ENCODE data around the gene MAN2A1.

Gene MAN2A1

DNA sequence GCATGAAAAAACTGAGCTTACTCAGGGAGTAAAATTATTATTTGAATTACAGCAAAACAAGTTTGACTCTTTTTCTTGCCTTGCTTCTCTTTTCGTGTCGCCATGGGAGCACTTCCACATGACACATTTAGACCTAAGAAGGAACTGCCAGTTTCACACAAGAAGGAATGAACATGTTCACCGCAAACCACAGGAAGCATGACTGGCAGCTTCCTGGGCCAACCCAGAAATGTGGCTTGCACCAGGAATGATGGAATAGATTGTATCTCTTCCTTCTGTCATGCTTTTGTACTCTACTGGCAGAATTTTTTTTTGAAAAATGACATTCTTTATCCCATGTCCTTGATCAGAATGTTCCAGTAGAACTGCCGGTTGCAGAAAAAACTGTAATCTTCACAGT is 32.9 kb upstream of the MAN2A1 start:
- no peak for DNase-seq (ENCODE audit: low spot score)
- TF ChIP-seq, protein P1, sequence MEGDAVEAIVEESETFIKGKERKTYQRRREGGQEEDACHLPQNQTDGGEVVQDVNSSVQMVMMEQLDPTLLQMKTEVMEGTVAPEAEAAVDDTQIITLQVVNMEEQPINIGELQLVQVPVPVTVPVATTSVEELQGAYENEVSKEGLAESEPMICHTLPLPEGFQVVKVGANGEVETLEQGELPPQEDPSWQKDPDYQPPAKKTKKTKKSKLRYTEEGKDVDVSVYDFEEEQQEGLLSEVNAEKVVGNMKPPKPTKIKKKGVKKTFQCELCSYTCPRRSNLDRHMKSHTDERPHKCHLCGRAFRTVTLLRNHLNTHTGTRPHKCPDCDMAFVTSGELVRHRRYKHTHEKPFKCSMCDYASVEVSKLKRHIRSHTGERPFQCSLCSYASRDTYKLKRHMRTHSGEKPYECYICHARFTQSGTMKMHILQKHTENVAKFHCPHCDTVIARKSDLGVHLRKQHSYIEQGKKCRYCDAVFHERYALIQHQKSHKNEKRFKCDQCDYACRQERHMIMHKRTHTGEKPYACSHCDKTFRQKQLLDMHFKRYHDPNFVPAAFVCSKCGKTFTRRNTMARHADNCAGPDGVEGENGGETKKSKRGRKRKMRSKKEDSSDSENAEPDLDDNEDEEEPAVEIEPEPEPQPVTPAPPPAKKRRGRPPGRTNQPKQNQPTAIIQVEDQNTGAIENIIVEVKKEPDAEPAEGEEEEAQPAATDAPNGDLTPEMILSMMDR (IDR thresholded peaks at IDR 0.05; ENCODE audit: extremely low read depth, insufficient read depth, missing control alignments), result no peak

DNA sequence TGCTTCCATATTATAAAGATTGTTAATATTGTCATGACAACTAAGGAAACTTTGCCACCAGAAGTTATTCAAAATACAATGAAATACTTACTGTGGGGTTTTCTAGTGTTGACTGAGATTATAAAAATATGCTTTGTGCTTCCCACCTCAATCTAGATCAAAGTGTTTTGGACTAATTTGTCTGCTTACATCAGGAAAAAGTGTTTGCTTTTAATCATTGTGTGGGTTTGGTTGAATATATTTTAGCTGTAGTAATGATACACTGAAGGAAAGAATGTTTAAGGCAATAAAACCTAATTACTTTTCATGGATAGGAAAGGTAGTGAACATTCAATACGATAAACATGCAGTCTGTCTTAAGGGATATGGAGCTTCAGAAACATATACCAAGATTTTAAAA is 29.8 kb upstream of the MAN2A1 start:
- in situ Hi-C loops (cut with MboI; ENCODE audit: low pct_unique_long_range_greater_than_20kb, low sequenced_read_pairs, unreplicated experiment), result no loop called here
- no peak for DNase-seq (ENCODE audit: low spot score)
- TF ChIP-seq, protein P1 (IDR thresholded peaks at IDR 0.05; ENCODE audit: extremely low read depth, insufficient read depth, missing control alignments), result no peak

More for the DNA sequence above, 32.9 kb upstream of the MAN2A1 start:
- in situ Hi-C loops (cut with MboI; ENCODE audit: low pct_unique_long_range_greater_than_20kb, low sequenced_read_pairs, unreplicated experiment), result no loop called here

DNA sequence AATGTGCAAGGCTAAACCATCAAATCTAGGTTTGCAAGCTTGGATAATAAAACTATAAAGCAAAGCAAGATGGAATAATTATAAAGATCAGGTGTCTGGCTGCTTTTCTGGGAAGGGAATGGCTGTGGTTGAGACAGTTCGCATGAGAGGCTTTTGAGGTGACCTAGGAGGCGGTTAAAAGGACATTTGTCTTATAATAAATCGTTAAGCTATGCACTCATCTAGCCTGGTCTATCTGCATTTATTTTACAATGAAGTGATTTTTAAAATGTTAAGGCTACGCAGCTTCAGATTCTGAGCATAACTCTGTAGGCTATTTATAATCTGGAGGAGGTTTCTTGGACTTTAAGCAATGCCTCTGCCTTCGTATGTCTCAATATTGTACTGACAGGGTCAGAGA is 29.4 kb upstream of the MAN2A1 start:
- in situ Hi-C loops (cut with MboI; ENCODE audit: low pct_unique_long_range_greater_than_20kb, low sequenced_read_pairs, unreplicated experiment), result no loop called here
- TF ChIP-seq, protein P1 (IDR thresholded peaks at IDR 0.05; ENCODE audit: extremely low read depth, insufficient read depth, missing control alignments), result no peak
- no peak for DNase-seq (ENCODE audit: low spot score)

DNA sequence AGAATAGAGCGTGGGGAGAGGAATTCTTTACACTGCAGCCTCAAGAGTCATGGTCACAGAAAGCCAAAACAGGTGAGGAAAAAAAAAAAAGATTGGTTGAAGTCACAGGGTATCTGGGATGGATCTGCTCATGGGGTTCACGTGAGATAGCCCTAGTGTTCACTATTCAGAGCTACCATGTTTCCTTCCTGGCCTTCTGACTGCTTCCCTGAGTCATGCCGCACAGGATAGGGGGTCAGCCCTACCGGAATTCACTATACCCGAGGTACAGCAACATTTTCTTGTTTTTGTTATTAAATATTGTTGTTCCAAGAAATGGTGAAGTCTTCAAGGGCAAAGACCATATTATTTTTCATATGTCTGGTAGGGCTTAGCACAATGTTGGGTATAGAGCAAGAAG is 21.5 kb upstream of the MAN2A1 start:
- TF ChIP-seq, protein P1 (IDR thresholded peaks at IDR 0.05; ENCODE audit: extremely low read depth, insufficient read depth, missing control alignments), result no peak
- in situ Hi-C loops (cut with MboI; ENCODE audit: low pct_unique_long_range_greater_than_20kb, low sequenced_read_pairs, unreplicated experiment), result no loop called here
- DNase-seq (ENCODE audit: low spot score), result no peak

DNA sequence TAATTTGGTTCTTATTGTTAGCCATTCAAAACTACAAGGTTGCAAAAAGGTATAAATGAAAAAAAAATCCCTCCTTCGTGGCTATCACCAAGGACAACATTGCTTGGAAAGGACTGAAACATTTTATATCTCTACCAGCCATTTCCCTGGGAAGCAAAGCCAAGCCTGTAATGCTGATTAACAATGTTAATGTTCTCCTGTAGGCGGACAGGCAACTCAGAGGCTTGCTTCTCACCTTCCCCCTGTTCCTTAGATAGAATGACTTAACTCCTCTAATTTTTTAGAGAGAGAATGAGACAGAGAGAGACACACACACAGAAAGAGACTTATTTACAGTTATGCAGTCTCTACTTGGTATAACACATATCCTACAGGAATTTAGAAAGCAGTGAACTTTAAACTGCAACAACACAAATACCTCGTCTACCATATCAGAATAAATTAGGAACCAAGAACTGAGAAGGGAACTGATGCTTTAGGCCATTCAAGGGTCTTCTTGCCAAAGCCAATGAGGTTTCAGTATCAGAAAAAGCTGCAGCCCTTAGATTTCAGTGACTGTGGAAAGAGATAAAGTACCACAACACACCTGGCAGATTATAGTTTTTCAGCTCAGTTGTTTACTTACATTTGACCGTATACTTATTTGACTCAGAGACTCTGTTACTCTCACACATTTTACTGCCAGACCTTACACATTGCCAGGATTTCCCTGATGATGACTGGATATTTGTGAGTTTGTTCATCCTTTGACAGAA is 20.9 kb upstream of the MAN2A1 start:
- TF ChIP-seq, protein P1 (IDR thresholded peaks at IDR 0.05; ENCODE audit: extremely low read depth, insufficient read depth, missing control alignments), result no peak
- no peak for DNase-seq (ENCODE audit: low spot score)
- in situ Hi-C loops (cut with MboI; ENCODE audit: low pct_unique_long_range_greater_than_20kb, low sequenced_read_pairs, unreplicated experiment), result no loop called here

DNA sequence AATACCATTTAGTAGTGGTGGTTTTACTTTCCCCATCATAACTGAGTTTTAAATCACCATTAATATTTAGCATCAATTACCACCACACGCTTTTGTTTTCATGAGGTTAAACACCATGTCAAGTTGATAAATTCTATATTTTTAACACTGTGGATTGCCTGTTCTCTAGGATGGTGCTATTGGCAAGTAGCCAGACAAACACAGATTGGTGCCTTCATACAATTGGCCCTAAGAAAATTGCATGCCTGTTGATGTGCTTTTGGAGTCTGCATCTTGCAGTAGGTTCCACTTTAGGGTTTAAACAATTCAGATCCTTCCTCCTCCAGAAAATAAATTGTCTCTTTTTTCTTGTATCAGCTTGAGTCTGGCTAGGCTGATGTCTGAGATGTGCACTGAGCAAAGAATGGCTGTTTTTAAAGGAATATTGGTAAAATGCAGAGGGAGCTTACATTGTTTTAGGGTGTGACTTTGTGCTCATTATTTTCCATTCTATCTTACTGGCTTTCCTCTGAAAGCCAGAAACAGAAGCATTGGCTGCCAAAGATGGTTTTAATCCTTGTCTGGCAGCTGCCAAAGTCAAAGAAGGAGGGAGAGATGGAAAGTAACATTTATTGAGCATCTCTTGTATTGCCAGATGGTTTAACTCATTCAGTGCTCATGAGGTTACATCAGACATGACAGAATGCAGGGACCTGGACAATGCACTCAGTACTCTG is 19.6 kb upstream of the MAN2A1 start:
- TF ChIP-seq, protein P1 (IDR thresholded peaks at IDR 0.05; ENCODE audit: extremely low read depth, insufficient read depth, missing control alignments), result no peak
- in situ Hi-C loops (cut with MboI; ENCODE audit: low pct_unique_long_range_greater_than_20kb, low sequenced_read_pairs, unreplicated experiment), result no loop called here
- no peak for DNase-seq (ENCODE audit: low spot score)
